A673 (cell line): Measurements from ENCODE around the gene PELI1.

ENCODE experiments used
- EZH2 ChIP-seq: fragments of 200-600 bp; sonication (generic); IDR thresholded peaks from 2 replicates; pipeline ENCODE4 v1.6.1; 2017; ENCODE audit warnings: borderline replicate concordance, low read depth, mild to moderate bottlenecking, mixed read lengths, antibody characterized with exemption, low read length; ENCODE audit not compliant: poor library complexity, severe bottlenecking
- TF ChIP-seq, protein P1 (sequence below): fragments of 300-800, 200-600 bp; sonication (generic); conservative IDR thresholded peaks from 2 replicates; pipeline ENCODE4 v1.5.1; 2017; ENCODE audit warnings: low read depth, mild to moderate bottlenecking, antibody characterized with exemption, low read length, moderate library complexity, mixed read lengths

DNA sequence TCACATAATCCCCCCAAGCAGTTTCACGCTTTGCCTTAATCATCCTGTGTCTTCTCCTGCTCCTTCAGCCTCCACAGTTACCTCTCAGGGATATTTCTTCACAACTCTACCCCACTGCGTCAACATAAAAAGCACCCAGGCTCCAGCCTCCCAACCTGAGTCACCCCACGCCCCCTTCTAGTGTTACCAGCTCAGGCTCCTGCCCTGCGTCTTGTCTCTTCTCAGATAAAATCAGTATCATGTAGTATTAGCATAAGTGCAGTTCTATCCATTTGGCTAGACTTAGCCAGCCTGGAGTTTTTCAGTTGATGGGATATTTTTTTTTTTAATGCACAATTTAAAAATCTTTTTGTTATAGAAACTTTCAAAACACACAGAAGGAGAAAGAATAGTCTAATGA, 9.6 kb upstream of the PELI1 start:
- TF ChIP-seq, protein P1, sequence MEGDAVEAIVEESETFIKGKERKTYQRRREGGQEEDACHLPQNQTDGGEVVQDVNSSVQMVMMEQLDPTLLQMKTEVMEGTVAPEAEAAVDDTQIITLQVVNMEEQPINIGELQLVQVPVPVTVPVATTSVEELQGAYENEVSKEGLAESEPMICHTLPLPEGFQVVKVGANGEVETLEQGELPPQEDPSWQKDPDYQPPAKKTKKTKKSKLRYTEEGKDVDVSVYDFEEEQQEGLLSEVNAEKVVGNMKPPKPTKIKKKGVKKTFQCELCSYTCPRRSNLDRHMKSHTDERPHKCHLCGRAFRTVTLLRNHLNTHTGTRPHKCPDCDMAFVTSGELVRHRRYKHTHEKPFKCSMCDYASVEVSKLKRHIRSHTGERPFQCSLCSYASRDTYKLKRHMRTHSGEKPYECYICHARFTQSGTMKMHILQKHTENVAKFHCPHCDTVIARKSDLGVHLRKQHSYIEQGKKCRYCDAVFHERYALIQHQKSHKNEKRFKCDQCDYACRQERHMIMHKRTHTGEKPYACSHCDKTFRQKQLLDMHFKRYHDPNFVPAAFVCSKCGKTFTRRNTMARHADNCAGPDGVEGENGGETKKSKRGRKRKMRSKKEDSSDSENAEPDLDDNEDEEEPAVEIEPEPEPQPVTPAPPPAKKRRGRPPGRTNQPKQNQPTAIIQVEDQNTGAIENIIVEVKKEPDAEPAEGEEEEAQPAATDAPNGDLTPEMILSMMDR: no peak
- no peak for TF ChIP-seq EZH2
